Activated T-helper 17 cell treated with anti-CD3 and anti-CD28 coated beads, Interleukin-2, amount 50 U/mL, for 72 hours (primary cell): ENCODE measurements around the gene BSCL2. TPM values are rescaled to one million over a fixed set of nuclear protein-coding genes. Genes with fewer than 3 reads are reported as not detected.
"Not testable (repeated sequence)": the region's sequence is repeated elsewhere in the genome, so short reads cannot be mapped to it uniquely, and the experiment has no call there.

Experiments used
- ATAC-seq: fragments of 150-1000 bp; cut with Tn5 transposase; replicated peaks from 2 replicates; pipeline ENCODE4 v1.10.0; 2021; ENCODE audit warnings: mild to moderate bottlenecking, moderate library complexity
- H3K27ac Mint-ChIP-seq: one replicate; pipeline ENCODE4 v1.8.0; 2022; ENCODE audit warnings: mixed read lengths
- H3K27me3 Mint-ChIP-seq: one replicate; pipeline ENCODE4 v1.8.0; 2022; ENCODE audit warnings: mixed read lengths
- H3K36me3 Mint-ChIP-seq: one replicate; pipeline ENCODE4 v1.8.0; 2022; ENCODE audit warnings: low read depth, mild to moderate bottlenecking, mixed read lengths
- H3K4me1 Mint-ChIP-seq: one replicate; pipeline ENCODE4 v1.8.0; 2022; ENCODE audit warnings: mixed read lengths
- H3K4me3 Mint-ChIP-seq: one replicate; pipeline ENCODE4 v1.8.0; 2022; ENCODE audit warnings: mild to moderate bottlenecking, mixed read lengths
- H3K9me3 Mint-ChIP-seq: one replicate; pipeline ENCODE4 v1.8.0; 2022; ENCODE audit warnings: mixed read lengths
- total RNA-seq, 2 donors: library from RNA; stranded (reverse); gene quantifications; one replicate each; pipeline ENCODE4 v1.2.3, GENCODE V29; 2022

BSCL2 gene
- 10 to 100 TPM; 31.1 to 39.2 TPM for total RNA-seq

- Mint-ChIP-seq H3K27ac (peak within 1 kb of the TSS; percentile 97), H3K4me1 (peaks cover 30% of the 10 kb centered on the region), H3K4me3 (peak within 1 kb of the TSS; percentile 97), H3K27me3 (no peaks in the 10 kb centered on the region), H3K9me3 (no peaks in the 10 kb centered on the region), H3K36me3 (peaks cover 51% of the 10 kb centered on the region)
- no peak for ATAC-seq
Measured at GRCh38 chr11:62707277-62707861, at the start of gene BSCL2, which contains the start of gene GNG3. Gene BSCL2 (minus strand): TSS chr11:62707424. CDS start chr11:62707195, 229 bp downstream. Gene GNG3 (plus strand): TSS chr11:62707676. CDS start chr11:62708296, 620 bp downstream.

GRCh38 chr11:62755086-62755615, 47.9 kb upstream of the BSCL2 start:
- no peaks in the 10 kb centered on the region for H3K9me3 Mint-ChIP-seq
- peaks cover 4% of the 10 kb centered on the region for H3K4me1 Mint-ChIP-seq
- H3K27me3 Mint-ChIP-seq: no peaks in the 10 kb centered on the region
- peaks cover 9% of the 10 kb centered on the region for H3K36me3 Mint-ChIP-seq
- H3K4me3 Mint-ChIP-seq: peak overlapping the region; percentile 86
- no peak overlapping the region for H3K27ac Mint-ChIP-seq
- no peak for ATAC-seq

- peak within 1 kb of the TSS; percentile 86 for H3K4me3 Mint-ChIP-seq
- ATAC-seq: peak; percentile 98
- peaks cover 7% of the 10 kb centered on the region for H3K4me1 Mint-ChIP-seq
- no peaks in the 10 kb centered on the region for H3K27me3 Mint-ChIP-seq
- H3K36me3 Mint-ChIP-seq: peaks cover 14% of the 10 kb centered on the region
- peak within 1 kb of the TSS; percentile 95 for H3K27ac Mint-ChIP-seq
- H3K9me3 Mint-ChIP-seq: no peaks in the 10 kb centered on the region
Measured at GRCh38 chr11:62753736-62754603, 46.7 kb upstream of the BSCL2 start, which contains the start of gene ZBTB3. Gene ZBTB3 (minus strand): TSS chr11:62754160. CDS start chr11:62753664, 496 bp downstream.

GRCh38 chr11:62752994-62753735, 45.9 kb upstream of the BSCL2 start:
- peaks cover 19% of the 10 kb centered on the region for H3K36me3 Mint-ChIP-seq
- ATAC-seq: no peak
- H3K9me3 Mint-ChIP-seq: no peaks in the 10 kb centered on the region
- H3K27me3 Mint-ChIP-seq: no peaks in the 10 kb centered on the region
- peak overlapping the region; percentile 86 for H3K4me3 Mint-ChIP-seq
- H3K27ac Mint-ChIP-seq: peak overlapping the region; percentile 95
- peaks cover 10% of the 10 kb centered on the region for H3K4me1 Mint-ChIP-seq

- H3K9me3 Mint-ChIP-seq: no peaks in the 10 kb centered on the region
- H3K27ac Mint-ChIP-seq: no peak overlapping the region
- H3K36me3 Mint-ChIP-seq: peaks cover 19% of the 10 kb centered on the region
- H3K4me1 Mint-ChIP-seq: peaks cover 10% of the 10 kb centered on the region
- no peaks in the 10 kb centered on the region for H3K27me3 Mint-ChIP-seq
- ATAC-seq: no peak
- peak overlapping the region; percentile 86 for H3K4me3 Mint-ChIP-seq
Measured at GRCh38 chr11:62752177-62752785, 45.1 kb upstream of the BSCL2 start.

- H3K4me1 Mint-ChIP-seq: peaks cover 10% of the 10 kb centered on the region
- H3K9me3 Mint-ChIP-seq, H3K27ac Mint-ChIP-seq, H3K4me3 Mint-ChIP-seq, ATAC-seq, H3K27me3 Mint-ChIP-seq: not testable (repeated sequence)
- peaks cover 19% of the 10 kb centered on the region for H3K36me3 Mint-ChIP-seq
Measured at GRCh38 chr11:62749931-62750330, 42.7 kb upstream of the BSCL2 start.

GRCh38 chr11:62747475-62748160, 40.4 kb upstream of the BSCL2 start:
- peaks cover 10% of the 10 kb centered on the region for H3K36me3 Mint-ChIP-seq
- ATAC-seq: no peak
- no peaks in the 10 kb centered on the region for H3K9me3 Mint-ChIP-seq
- no peak overlapping the region for H3K27ac Mint-ChIP-seq
- no peaks in the 10 kb centered on the region for H3K27me3 Mint-ChIP-seq
- no peak overlapping the region for H3K4me3 Mint-ChIP-seq
- H3K4me1 Mint-ChIP-seq: peaks cover 10% of the 10 kb centered on the region

- H3K36me3 Mint-ChIP-seq: peaks cover 90% of the 10 kb centered on the region
- ATAC-seq: no peak
- no peaks in the 10 kb centered on the region for H3K4me1 Mint-ChIP-seq
- no peaks in the 10 kb centered on the region for H3K9me3 Mint-ChIP-seq
- H3K27ac Mint-ChIP-seq: no peak overlapping the region
- no peak overlapping the region for H3K4me3 Mint-ChIP-seq
- no peaks in the 10 kb centered on the region for H3K27me3 Mint-ChIP-seq
Measured at GRCh38 chr11:62737196-62737595, 30.0 kb upstream of the BSCL2 start.

GRCh38 chr11:62732830-62733229, 25.6 kb upstream of the BSCL2 start:
- Mint-ChIP-seq H3K4me3 (no peak overlapping the region), H3K27me3 (no peaks in the 10 kb centered on the region), H3K9me3 (no peaks in the 10 kb centered on the region), H3K4me1 (no peaks in the 10 kb centered on the region), H3K36me3 (peaks cover 88% of the 10 kb centered on the region), H3K27ac (no peak overlapping the region)
- ATAC-seq: no peak

GRCh38 chr11:62730076-62730475, 22.9 kb upstream of the BSCL2 start:
- not testable (repeated sequence) for H3K4me1 Mint-ChIP-seq, H3K27me3 Mint-ChIP-seq, ATAC-seq, H3K9me3 Mint-ChIP-seq
- peaks cover 86% of the 10 kb centered on the region for H3K36me3 Mint-ChIP-seq
- H3K27ac Mint-ChIP-seq: peak overlapping the region; percentile 52
- H3K4me3 Mint-ChIP-seq: peak overlapping the region; percentile 95

GRCh38 chr11:62728171-62728988, 21.2 kb upstream of the BSCL2 start, which contains the start of gene TTC9C:
Gene TTC9C (plus strand): TSS chr11:62728486. CDS start chr11:62728849, 363 bp downstream.
- peak; percentile 48 for ATAC-seq
- H3K36me3 Mint-ChIP-seq: peaks cover 92% of the 10 kb centered on the region
- H3K27ac Mint-ChIP-seq: peak within 1 kb of the TSS; percentile 97
- H3K27me3 Mint-ChIP-seq: no peaks in the 10 kb centered on the region
- H3K9me3 Mint-ChIP-seq: no peaks in the 10 kb centered on the region
- peaks cover 10% of the 10 kb centered on the region for H3K4me1 Mint-ChIP-seq
- H3K4me3 Mint-ChIP-seq: peak within 1 kb of the TSS; percentile 95

GRCh38 chr11:62727872-62728170, 20.6 kb upstream of the BSCL2 start:
- Mint-ChIP-seq H3K4me1 (peaks cover 10% of the 10 kb centered on the region), H3K27me3 (no peaks in the 10 kb centered on the region), H3K27ac (peak overlapping the region; percentile 97), H3K36me3 (peaks cover 92% of the 10 kb centered on the region), H3K9me3 (no peaks in the 10 kb centered on the region), H3K4me3 (peak overlapping the region; percentile 95)
- ATAC-seq: peak; percentile 70
